ENCODE measurements around the gene RABGAP1L.
"Not testable (repeated sequence)": the region's sequence is repeated elsewhere in the genome, so short reads cannot be mapped to it uniquely, and the experiment has no call there.

- TF ChIP-seq CTCF (conservative IDR thresholded peaks at IDR 0.05); ZFX (IDR thresholded peaks at IDR 0.05): not testable (repeated sequence)
Measured at GRCh38 chr1:174543421-174543820, 384.1 kb downstream of the RABGAP1L start.

Measured in C4-2B (cell line).